Activated T-cell treated with anti-CD3 and anti-CD28 coated beads, Interleukin-2, amount 50 U/mL, for 24 hours (primary cell): Measurements from ENCODE around the gene CDH22.

Experiments used
- DNase-seq: peaks from one replicate; pipeline ENCODE4 v3.0.0-alpha.2; 2020
- H3K27ac Mint-ChIP-seq: 2 replicates; pipeline ENCODE4 v1.8.0; 2020; ENCODE audit warnings: mild to moderate bottlenecking, mixed read lengths
- H3K27me3 Mint-ChIP-seq: 2 replicates; pipeline ENCODE4 v1.8.0; 2020; ENCODE audit warnings: mixed read lengths
- H3K36me3 Mint-ChIP-seq: 2 replicates; pipeline ENCODE4 v1.8.0; 2020; ENCODE audit warnings: low read depth, mixed read lengths
- H3K4me1 Mint-ChIP-seq: 2 replicates; pipeline ENCODE4 v1.8.0; 2020; ENCODE audit warnings: low read depth, mixed read lengths
- H3K4me3 Mint-ChIP-seq: 2 replicates; pipeline ENCODE4 v1.8.0; 2020; ENCODE audit warnings: mild to moderate bottlenecking, moderate library complexity, mixed read lengths
- H3K9me3 Mint-ChIP-seq: 2 replicates; pipeline ENCODE4 v1.8.0; 2020; ENCODE audit warnings: mixed read lengths

Gene CDH22

GRCh38 chr20:46246559-46246958, 61.7 kb downstream of the CDH22 start:
- Mint-ChIP-seq H3K9me3 (no peaks in the 10 kb centered on the region), H3K36me3 (no peaks in the 10 kb centered on the region), H3K27ac (no peak overlapping the region), H3K4me3 (no peak overlapping the region), H3K27me3 (peaks cover 71% of the 10 kb centered on the region), H3K4me1 (peaks cover 5% of the 10 kb centered on the region)
- no peak for DNase-seq

DNA sequence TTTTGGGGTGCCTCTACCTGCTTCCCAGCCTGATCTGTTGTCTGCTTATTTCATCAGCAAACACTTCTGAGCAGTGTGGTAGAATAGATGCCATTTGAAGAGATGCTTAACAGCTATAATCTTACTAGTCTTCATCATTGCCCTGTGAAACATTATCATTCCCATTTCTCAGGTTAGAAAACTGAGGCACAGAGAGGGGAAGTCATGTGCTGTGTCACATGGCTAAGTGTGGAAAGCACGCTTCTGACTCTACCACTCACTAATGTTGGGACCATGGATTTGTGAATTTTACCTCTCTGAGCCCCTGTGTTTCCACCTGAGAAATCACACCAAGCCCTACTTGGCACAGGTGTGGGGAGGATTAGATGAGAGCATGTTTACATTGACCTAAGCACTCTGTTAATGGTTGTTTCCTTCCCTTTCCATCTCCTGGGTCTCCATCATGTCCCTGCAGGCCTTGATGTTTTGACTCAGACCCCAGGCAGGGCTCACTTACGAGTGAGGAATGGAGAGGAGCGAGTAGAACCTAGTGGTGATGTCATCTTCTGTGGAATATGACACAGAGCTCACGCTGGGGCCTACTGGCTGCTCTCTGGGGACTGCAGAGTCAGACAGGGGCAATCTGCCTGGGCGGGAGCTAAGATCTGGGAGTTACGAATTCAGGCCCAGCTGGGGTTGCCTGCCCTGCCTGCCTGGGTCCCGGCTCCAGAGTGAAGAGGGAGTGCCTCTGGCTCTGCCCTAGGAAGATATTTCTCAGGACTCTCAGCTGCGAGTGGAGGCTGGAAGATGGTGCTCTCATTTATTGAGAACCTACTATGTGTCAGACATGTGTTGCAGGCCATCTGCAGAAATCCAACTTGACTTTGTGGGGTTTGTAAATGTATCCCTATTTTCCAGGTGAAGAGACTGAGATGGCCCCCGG, 64.3 kb downstream of the CDH22 start:
- peaks cover 54% of the 10 kb centered on the region for H3K27me3 Mint-ChIP-seq
- DNase-seq, result no peak
- H3K4me3 Mint-ChIP-seq, result no peak overlapping the region
- H3K4me1 Mint-ChIP-seq, result peaks cover 5% of the 10 kb centered on the region
- H3K9me3 Mint-ChIP-seq, result no peaks in the 10 kb centered on the region
- no peaks in the 10 kb centered on the region for H3K36me3 Mint-ChIP-seq
- H3K27ac Mint-ChIP-seq, result no peak overlapping the region

- no peak overlapping the region for H3K4me3 Mint-ChIP-seq
- H3K9me3 Mint-ChIP-seq, result no peaks in the 10 kb centered on the region
- no peak for DNase-seq
- H3K27ac Mint-ChIP-seq, result no peak overlapping the region
- peaks cover 5% of the 10 kb centered on the region for H3K4me1 Mint-ChIP-seq
- H3K27me3 Mint-ChIP-seq, result peaks cover 44% of the 10 kb centered on the region
- H3K36me3 Mint-ChIP-seq, result no peaks in the 10 kb centered on the region
These were observed 65.9 kb downstream of the CDH22 start for GRCh38 chr20:46242390-46242789.

DNA sequence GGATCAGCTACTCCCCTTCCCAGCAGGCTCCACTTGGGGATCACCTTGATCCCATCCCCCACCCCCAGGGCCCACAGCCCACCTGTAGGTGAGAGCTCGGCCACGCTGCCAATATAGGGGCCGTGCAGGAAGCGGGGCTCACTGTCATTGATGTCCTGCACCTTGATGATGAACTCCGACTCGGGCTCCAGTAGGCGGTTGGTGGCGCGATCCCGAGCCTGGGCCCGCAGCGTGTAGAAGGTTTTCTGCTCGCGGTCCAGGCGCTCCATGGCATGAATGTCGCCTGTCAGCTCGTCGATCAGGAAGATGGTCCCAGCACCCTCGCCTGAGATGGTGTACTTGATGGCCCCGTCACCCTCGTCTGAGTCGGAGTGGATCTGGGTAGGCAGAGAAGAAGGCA, 67.4 kb downstream of the CDH22 start:
- Mint-ChIP-seq H3K4me3 (no peak overlapping the region), H3K27ac (no peak overlapping the region)

DNA sequence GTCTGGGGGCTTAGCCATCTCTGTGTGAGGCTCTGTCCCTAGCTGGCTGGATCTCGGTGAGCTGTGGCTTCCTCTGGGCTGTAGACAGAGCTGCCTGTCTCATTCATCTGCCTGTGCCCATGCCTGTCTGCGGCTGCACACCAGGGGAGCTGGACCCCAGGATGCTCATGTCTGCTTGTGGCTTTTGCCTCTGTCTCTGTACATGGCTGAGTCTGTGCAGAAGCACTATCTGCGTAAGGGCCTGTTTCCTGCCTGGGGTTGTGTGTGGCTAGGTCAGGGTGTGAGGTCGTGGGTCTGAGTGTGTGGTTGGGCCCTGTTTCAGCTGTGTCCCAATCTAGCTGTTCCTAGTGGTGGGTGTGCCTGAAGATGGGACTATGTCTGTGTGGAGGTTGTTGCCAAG, 68.2 kb downstream of the CDH22 start:
- peaks cover 30% of the 10 kb centered on the region for H3K27me3 Mint-ChIP-seq
- no peaks in the 10 kb centered on the region for H3K4me1 Mint-ChIP-seq
- H3K27ac Mint-ChIP-seq, result no peak overlapping the region
- H3K9me3 Mint-ChIP-seq, result no peaks in the 10 kb centered on the region
- no peaks in the 10 kb centered on the region for H3K36me3 Mint-ChIP-seq
- DNase-seq, result no peak
- no peak overlapping the region for H3K4me3 Mint-ChIP-seq

More for the DNA sequence above, 67.4 kb downstream of the CDH22 start:
- Mint-ChIP-seq H3K4me1 (no peaks in the 10 kb centered on the region), H3K9me3 (no peaks in the 10 kb centered on the region), H3K36me3 (no peaks in the 10 kb centered on the region), H3K27me3 (peaks cover 34% of the 10 kb centered on the region)
- DNase-seq, result no peak

DNA sequence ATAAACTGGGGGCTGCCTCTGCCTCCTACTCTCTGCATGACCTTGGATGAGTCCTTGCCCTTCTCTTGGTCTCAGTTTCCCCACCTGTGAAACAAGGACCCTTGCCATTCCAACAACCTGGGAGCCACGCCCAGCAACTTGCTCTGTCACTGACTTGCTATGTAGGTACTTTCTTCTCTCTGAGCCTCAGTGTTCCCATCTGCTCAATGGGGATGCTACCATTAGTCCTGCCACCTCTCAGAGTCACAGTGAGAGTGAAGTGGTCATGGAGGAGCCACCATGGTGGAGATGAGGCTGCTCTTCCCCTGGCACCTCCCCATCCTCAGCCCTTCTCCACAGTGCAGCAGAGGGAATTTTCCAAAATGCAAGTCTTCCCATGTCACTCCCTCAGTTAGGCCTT, 70.6 kb downstream of the CDH22 start:
- Mint-ChIP-seq H3K9me3 (no peaks in the 10 kb centered on the region), H3K27me3 (peaks cover 22% of the 10 kb centered on the region), H3K36me3 (no peaks in the 10 kb centered on the region), H3K4me3 (no peak overlapping the region), H3K4me1 (no peaks in the 10 kb centered on the region), H3K27ac (no peak overlapping the region)
- DNase-seq, result no peak

DNA sequence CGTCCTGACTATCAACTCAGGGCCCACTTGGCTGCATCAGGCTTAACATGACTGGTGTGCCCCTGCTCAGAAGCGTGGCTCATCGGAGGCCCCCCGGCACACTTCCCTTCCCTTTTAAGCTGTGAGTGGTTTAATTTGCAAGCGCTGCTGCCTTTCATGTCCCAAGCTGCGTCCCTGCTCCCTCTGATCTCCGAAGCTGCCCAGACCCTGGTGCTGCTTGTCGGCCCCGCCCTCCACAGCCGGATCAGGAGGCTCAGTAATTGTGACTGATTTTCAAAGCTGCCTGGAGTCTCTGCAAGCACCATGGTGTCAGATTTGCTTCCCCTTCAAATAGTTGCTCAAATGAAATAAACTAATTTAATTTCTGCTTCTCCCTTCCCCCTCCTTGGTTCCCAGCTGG, 71.1 kb downstream of the CDH22 start:
- DNase-seq, result no peak
- H3K4me3 Mint-ChIP-seq, result no peak overlapping the region
- no peak overlapping the region for H3K27ac Mint-ChIP-seq
- no peaks in the 10 kb centered on the region for H3K9me3 Mint-ChIP-seq
- peaks cover 22% of the 10 kb centered on the region for H3K27me3 Mint-ChIP-seq
- H3K36me3 Mint-ChIP-seq, result no peaks in the 10 kb centered on the region
- no peaks in the 10 kb centered on the region for H3K4me1 Mint-ChIP-seq

DNA sequence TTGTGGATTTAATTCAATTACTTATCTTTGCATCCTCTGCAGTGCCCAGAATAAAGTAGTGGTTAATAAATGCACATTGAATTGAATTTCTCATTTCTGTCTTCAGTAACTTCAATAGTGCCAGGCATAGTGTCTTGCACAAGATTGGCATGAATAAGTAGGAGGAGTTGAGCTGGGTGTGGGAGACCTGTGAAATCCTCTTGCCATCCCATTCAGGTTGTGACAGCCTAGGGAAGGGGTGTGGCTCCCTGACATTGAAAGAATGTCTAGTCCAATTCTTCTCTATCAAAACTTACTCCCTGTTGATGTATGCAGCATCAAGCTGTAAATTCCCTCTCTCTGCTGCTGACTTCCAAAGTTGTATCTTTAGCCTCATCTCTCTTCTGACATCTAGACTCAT, 73.2 kb downstream of the CDH22 start:
- no peak for DNase-seq
- Mint-ChIP-seq H3K27ac (no peak overlapping the region), H3K36me3 (no peaks in the 10 kb centered on the region), H3K27me3 (peaks cover 31% of the 10 kb centered on the region), H3K4me3 (no peak overlapping the region), H3K4me1 (no peaks in the 10 kb centered on the region), H3K9me3 (no peaks in the 10 kb centered on the region)

- H3K27me3 Mint-ChIP-seq, result peaks cover 42% of the 10 kb centered on the region
- no peak for DNase-seq
- H3K9me3 Mint-ChIP-seq, result no peaks in the 10 kb centered on the region
- no peak overlapping the region for H3K27ac Mint-ChIP-seq
- H3K36me3 Mint-ChIP-seq, result no peaks in the 10 kb centered on the region
- H3K4me3 Mint-ChIP-seq, result no peak overlapping the region
- H3K4me1 Mint-ChIP-seq, result no peaks in the 10 kb centered on the region
These were observed 74.6 kb downstream of the CDH22 start for GRCh38 chr20:46233701-46234100.

DNA sequence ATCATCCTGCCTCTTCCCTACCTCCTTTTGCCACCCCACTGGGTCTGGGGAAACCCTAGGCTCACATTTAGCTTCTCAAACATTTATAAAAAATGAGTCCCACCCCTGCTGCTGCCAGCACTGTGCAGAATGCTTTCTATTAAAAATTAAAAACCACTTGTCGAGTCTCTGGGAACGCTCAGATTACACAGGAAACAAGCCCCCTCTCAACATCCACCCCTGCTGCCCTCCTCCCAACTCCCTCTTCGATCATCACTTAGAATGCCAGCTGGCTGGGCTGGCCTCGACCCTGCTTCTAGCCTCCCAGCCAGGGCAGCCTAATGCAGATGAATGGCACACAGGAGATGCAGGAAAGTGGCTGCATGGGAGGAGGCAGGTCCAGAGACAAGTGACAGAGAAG, 75.8 kb downstream of the CDH22 start:
- no peak overlapping the region for H3K4me3 Mint-ChIP-seq
- no peak overlapping the region for H3K27ac Mint-ChIP-seq
- no peaks in the 10 kb centered on the region for H3K36me3 Mint-ChIP-seq
- DNase-seq, result no peak
- peaks cover 45% of the 10 kb centered on the region for H3K27me3 Mint-ChIP-seq
- no peaks in the 10 kb centered on the region for H3K9me3 Mint-ChIP-seq
- no peaks in the 10 kb centered on the region for H3K4me1 Mint-ChIP-seq

- peaks cover 56% of the 10 kb centered on the region for H3K27me3 Mint-ChIP-seq
- H3K4me1 Mint-ChIP-seq, result no peaks in the 10 kb centered on the region
- no peaks in the 10 kb centered on the region for H3K9me3 Mint-ChIP-seq
- H3K4me3 Mint-ChIP-seq, result no peak overlapping the region
- no peaks in the 10 kb centered on the region for H3K36me3 Mint-ChIP-seq
- H3K27ac Mint-ChIP-seq, result no peak overlapping the region
- no peak for DNase-seq
These were observed 77.5 kb downstream of the CDH22 start for GRCh38 chr20:46230801-46231282.

- no peak for DNase-seq
- H3K9me3 Mint-ChIP-seq, result no peaks in the 10 kb centered on the region
- peaks cover 57% of the 10 kb centered on the region for H3K27me3 Mint-ChIP-seq
- no peaks in the 10 kb centered on the region for H3K4me1 Mint-ChIP-seq
- no peak overlapping the region for H3K27ac Mint-ChIP-seq
- H3K4me3 Mint-ChIP-seq, result no peak overlapping the region
- H3K36me3 Mint-ChIP-seq, result no peaks in the 10 kb centered on the region
These were observed 78.2 kb downstream of the CDH22 start for GRCh38 chr20:46230106-46230491.

DNA sequence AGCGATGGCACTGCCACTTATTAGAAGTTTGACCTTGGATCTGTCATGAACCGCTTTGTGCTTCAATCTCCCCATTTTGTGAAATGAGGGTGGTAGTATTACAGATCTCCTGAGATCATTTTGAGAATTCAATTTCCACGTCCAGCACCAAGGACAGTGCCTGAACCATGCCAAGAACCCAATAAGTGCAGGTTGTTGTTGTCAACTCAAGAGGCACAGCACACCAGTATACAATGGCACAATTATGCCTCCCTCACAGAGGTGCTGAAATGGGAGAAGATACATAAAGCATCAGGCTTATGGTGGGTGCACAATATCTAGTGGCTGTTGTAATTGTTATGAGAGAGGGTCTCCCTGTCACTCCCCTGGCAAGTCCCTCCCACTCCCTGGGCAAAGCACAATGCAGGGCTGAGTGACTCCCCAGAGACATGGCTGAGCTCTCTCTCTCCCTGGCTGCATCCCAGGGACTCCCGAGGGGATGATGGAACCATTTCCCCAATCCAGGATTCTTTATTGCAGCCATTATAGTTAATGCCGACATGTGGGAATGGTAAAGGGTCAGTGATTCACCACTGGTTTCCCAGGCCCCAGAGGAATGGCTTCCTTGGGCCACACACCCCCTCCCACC, 78.7 kb downstream of the CDH22 start:
- no peak for DNase-seq
- no peaks in the 10 kb centered on the region for H3K4me1 Mint-ChIP-seq
- peaks cover 57% of the 10 kb centered on the region for H3K27me3 Mint-ChIP-seq
- H3K27ac Mint-ChIP-seq, result no peak overlapping the region
- no peak overlapping the region for H3K4me3 Mint-ChIP-seq
- no peaks in the 10 kb centered on the region for H3K36me3 Mint-ChIP-seq
- no peaks in the 10 kb centered on the region for H3K9me3 Mint-ChIP-seq

- DNase-seq, result no peak
- Mint-ChIP-seq H3K4me3 (no peak overlapping the region), H3K36me3 (no peaks in the 10 kb centered on the region), H3K9me3 (no peaks in the 10 kb centered on the region), H3K27me3 (peaks cover 54% of the 10 kb centered on the region), H3K4me1 (no peaks in the 10 kb centered on the region), H3K27ac (no peak overlapping the region)
These were observed 79.6 kb downstream of the CDH22 start for GRCh38 chr20:46228670-46229069.

GRCh38 chr20:46227272-46227767, 81.0 kb downstream of the CDH22 start:
- H3K27ac Mint-ChIP-seq, result no peak overlapping the region
- H3K4me3 Mint-ChIP-seq, result no peak overlapping the region
- no peaks in the 10 kb centered on the region for H3K36me3 Mint-ChIP-seq
- H3K4me1 Mint-ChIP-seq, result no peaks in the 10 kb centered on the region
- H3K27me3 Mint-ChIP-seq, result peaks cover 54% of the 10 kb centered on the region
- H3K9me3 Mint-ChIP-seq, result no peaks in the 10 kb centered on the region
- no peak for DNase-seq
